Mammary epithelial cell (primary cell): Measurements from ENCODE around the gene FFAR4.

ENCODE experiments used
- CTCF ChIP-seq, 2 donors: IDR thresholded peaks in 1 of 2; conservative IDR thresholded peaks in 1 of 2; 2 replicates each; pipeline ENCODE4 v1.5.1; 2011 to 2012; ENCODE audit warnings: inconsistent platforms in 2 of 2, low read length in 2 of 2, mild to moderate bottlenecking in 2 of 2, control low read depth in 1 of 2, low read depth in 1 of 2; ENCODE audit not compliant: insufficient read depth in 1 of 2; ENCODE audit errors: extremely low read depth in 1 of 2
- EZH2 ChIP-seq: IDR thresholded peaks from 2 replicates; pipeline ENCODE4 v1.6.1; 2012; ENCODE audit warnings: low read length, inconsistent platforms, borderline replicate concordance

- no peak for TF ChIP-seq CTCF (conservative IDR thresholded peaks at IDR 0.05 in 1 of 2, IDR thresholded peaks at IDR 0.05 in 1 of 2; ENCODE audit: extremely low read depth in 1 of 2, insufficient read depth in 1 of 2, low read depth in 1 of 2, low read length in 2 of 2)
- TF ChIP-seq EZH2 = no peak
These were observed 37.7 kb downstream of the FFAR4 start for GRCh38 chr10:93604146-93604545.
